Duodenal mucosa (tissue), 2 donors: ENCODE data around the gene PAK3.
A peak's percentile ranks its signal among the peaks of the same experiment; 100 is the strongest.

Source experiments
- H3K27ac ChIP-seq: one replicate; pipeline ENCODE4 v1.7.0; 2013; ENCODE audit warnings: low read depth, low read length
- H3K27me3 ChIP-seq, 2 donors: one replicate each; pipeline ENCODE4 v1.7.0; 2013; ENCODE audit warnings: low read length in 2 of 2, control low read depth in 1 of 2; ENCODE audit not compliant: insufficient read depth in 2 of 2, control insufficient read depth in 1 of 2
- H3K36me3 ChIP-seq, 2 donors: one replicate each; pipeline ENCODE4 v1.7.0; 2013; ENCODE audit warnings: low read length in 2 of 2, control low read depth in 1 of 2; ENCODE audit not compliant: insufficient read depth in 2 of 2, control insufficient read depth in 1 of 2
- H3K4me1 ChIP-seq, 2 donors: one replicate each; pipeline ENCODE4 v1.7.0; 2013; ENCODE audit warnings: low read length in 2 of 2, control low read depth in 1 of 2; ENCODE audit not compliant: insufficient read depth in 2 of 2, control insufficient read depth in 1 of 2
- H3K4me3 ChIP-seq, 2 donors: one replicate each; pipeline ENCODE4 v1.7.0; 2013; ENCODE audit warnings: low read length in 2 of 2, low read depth in 1 of 2
- H3K9ac ChIP-seq, 2 donors: one replicate each; pipeline ENCODE4 v1.7.0; 2013; ENCODE audit warnings: low read length in 2 of 2, low read depth in 1 of 2
- H3K9me3 ChIP-seq, 2 donors: one replicate each; pipeline ENCODE4 v1.7.0; 2013; ENCODE audit warnings: low read length in 2 of 2, control low read depth in 1 of 2; ENCODE audit not compliant: control insufficient read depth in 1 of 2

The PAK3 gene

DNA sequence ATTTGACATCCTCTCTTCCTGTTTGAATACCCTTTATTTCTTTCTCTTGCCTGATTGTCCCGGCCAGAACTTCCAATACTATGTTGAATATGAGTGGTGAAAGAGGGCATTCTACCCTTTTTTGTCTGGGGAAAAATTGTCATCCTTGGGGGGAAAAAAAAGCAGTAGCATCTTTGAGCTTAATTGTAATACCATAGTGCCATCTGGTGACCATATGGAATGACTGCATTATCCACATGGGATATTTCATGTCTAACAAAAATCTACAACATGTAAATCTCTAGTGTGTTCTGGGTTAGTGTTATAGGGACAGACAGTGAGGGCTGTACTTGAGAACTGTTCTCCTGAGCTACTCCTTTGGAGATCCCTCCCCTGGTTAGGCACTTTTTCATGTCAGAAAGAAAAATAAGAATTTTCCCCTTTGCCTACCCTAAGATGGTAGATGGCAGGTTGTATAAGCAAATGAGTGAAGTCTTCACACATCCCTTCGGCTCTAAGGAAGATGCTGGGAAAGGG lies 148.3 kb downstream of the PAK3 start:
- H3K9ac ChIP-seq: no peak overlapping the region
- no peaks in the 10 kb centered on the region for H3K36me3 ChIP-seq
- H3K4me1 ChIP-seq: no peaks in the 10 kb centered on the region
- no peaks in the 10 kb centered on the region for H3K27me3 ChIP-seq
- H3K4me3 ChIP-seq: no peak overlapping the region
- H3K9me3 ChIP-seq: no peaks in the 10 kb centered on the region
- no peak overlapping the region for H3K27ac ChIP-seq

GRCh38 chrX:111254896-111255693 lies 159.1 kb downstream of the PAK3 start:
- Histone ChIP-seq H3K4me1 (no peaks in the 10 kb centered on the region), H3K9ac (no peak overlapping the region), H3K4me3 (no peak overlapping the region), H3K9me3 (no peaks in the 10 kb centered on the region), H3K27me3 (no peaks in the 10 kb centered on the region), H3K36me3 (no peaks in the 10 kb centered on the region), H3K27ac (no peak overlapping the region)

- Histone ChIP-seq H3K4me1 (no peaks in the 10 kb centered on the region), H3K36me3 (no peaks in the 10 kb centered on the region), H3K9me3 (no peaks in the 10 kb centered on the region), H3K9ac (no peak overlapping the region), H3K27me3 (no peaks in the 10 kb centered on the region), H3K27ac (no peak overlapping the region), H3K4me3 (no peak overlapping the region)
These were observed 161.7 kb downstream of the PAK3 start for GRCh38 chrX:111257733-111258132.

DNA sequence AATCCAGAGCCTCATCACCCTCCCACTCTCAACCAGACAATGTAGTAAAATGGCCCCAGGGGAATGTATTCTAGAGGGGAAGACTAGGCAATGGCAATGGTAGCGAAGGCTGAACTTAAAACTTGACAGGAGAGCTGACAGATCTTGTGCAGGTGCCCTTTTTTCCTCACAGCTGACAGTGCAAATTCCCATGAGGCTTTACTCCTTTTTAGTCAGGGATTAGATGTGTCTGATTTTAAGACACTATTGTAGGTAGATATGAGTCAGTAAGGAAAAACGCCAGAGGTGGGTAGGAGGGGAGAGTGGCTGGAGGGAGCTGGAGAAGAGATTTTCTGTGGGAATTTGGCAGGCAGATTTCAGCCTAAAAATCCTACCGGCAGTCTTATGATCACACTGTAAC lies 163.6 kb downstream of the PAK3 start:
- Histone ChIP-seq H3K27me3 (no peaks in the 10 kb centered on the region), H3K36me3 (no peaks in the 10 kb centered on the region), H3K4me1 (no peaks in the 10 kb centered on the region), H3K4me3 (no peak overlapping the region), H3K9ac (no peak overlapping the region), H3K9me3 (no peaks in the 10 kb centered on the region), H3K27ac (no peak overlapping the region)

GRCh38 chrX:111260451-111260850 lies 164.5 kb downstream of the PAK3 start:
- Histone ChIP-seq H3K27ac (no peak overlapping the region), H3K27me3 (no peaks in the 10 kb centered on the region), H3K36me3 (no peaks in the 10 kb centered on the region), H3K9me3 (no peaks in the 10 kb centered on the region), H3K9ac (no peak overlapping the region), H3K4me1 (no peaks in the 10 kb centered on the region), H3K4me3 (no peak overlapping the region)

DNA sequence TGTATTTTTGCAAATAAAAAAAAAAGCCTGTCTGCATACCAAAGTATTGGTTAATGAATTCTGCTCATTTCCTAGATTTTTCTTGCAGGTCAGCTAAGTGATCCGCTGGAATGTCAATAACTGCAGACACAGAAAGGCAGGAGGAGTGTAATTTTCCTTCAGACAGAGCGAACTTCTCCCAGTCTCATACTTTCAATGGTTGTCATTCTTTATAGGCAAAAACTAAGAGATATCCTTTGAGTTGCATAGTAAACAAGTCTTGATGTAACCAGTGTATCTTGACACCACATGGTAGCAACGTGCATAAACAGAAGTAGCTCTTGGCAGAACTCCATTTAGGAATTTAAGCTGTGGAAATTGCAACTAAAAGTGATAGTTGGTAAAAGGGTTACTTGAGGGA lies 166.1 kb downstream of the PAK3 start:
- Histone ChIP-seq H3K9me3 (no peaks in the 10 kb centered on the region), H3K27me3 (no peaks in the 10 kb centered on the region), H3K4me1 (no peaks in the 10 kb centered on the region), H3K36me3 (no peaks in the 10 kb centered on the region), H3K9ac (no peak overlapping the region), H3K4me3 (no peak overlapping the region), H3K27ac (no peak overlapping the region)

GRCh38 chrX:111264385-111264784 lies 168.4 kb downstream of the PAK3 start:
- H3K9me3 ChIP-seq: no peaks in the 10 kb centered on the region
- H3K9ac ChIP-seq: no peak overlapping the region
- no peak overlapping the region for H3K4me3 ChIP-seq
- no peaks in the 10 kb centered on the region for H3K27me3 ChIP-seq
- no peaks in the 10 kb centered on the region for H3K36me3 ChIP-seq
- H3K27ac ChIP-seq: no peak overlapping the region
- H3K4me1 ChIP-seq: no peaks in the 10 kb centered on the region

GRCh38 chrX:111265486-111265885 lies 169.5 kb downstream of the PAK3 start:
- Histone ChIP-seq H3K4me1 (no peaks in the 10 kb centered on the region), H3K27ac (no peak overlapping the region), H3K36me3 (no peaks in the 10 kb centered on the region), H3K9ac (no peak overlapping the region), H3K9me3 (no peaks in the 10 kb centered on the region), H3K27me3 (no peaks in the 10 kb centered on the region), H3K4me3 (no peak overlapping the region)

GRCh38 chrX:111268506-111268905 lies 172.5 kb downstream of the PAK3 start:
- Histone ChIP-seq H3K36me3 (no peaks in the 10 kb centered on the region), H3K27ac (no peak overlapping the region), H3K4me3 (no peak overlapping the region), H3K4me1 (no peaks in the 10 kb centered on the region), H3K27me3 (no peaks in the 10 kb centered on the region), H3K9ac (no peak overlapping the region), H3K9me3 (no peaks in the 10 kb centered on the region)

DNA sequence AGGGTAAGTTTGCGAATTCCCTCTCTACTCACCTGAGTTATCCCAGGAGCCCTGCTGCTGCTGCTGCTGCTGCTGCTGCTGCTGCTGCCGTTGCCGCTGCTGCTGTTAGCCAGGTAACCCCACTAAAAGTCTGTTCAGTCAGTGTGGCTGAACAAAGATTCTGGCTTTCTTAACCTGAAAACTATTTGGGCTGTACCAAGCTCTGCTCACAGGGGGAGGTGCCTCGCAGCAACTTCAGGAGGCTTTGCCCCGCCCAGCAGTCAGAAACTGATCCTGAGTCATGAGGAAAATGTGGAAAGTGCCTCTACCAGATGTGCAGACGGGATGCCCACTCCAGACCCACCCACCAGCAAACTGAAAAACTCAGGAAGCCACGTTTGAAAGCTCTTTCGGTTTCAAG lies 174.3 kb downstream of the PAK3 start, which contains the start of gene CAPN6:
Gene CAPN6 (minus strand): TSS at position 145 of the 400 bp plus-strand sequence. CDS start 6,547 bp downstream, outside the sequence.
- H3K36me3 ChIP-seq: no peaks in the 10 kb centered on the region
- H3K4me1 ChIP-seq: no peaks in the 10 kb centered on the region
- no peak within 1 kb of the TSS for H3K27ac ChIP-seq
- no peaks in the 10 kb centered on the region for H3K27me3 ChIP-seq
- H3K4me3 ChIP-seq: peak within 1 kb of the TSS in 1 of 2 donors; percentile 3
- H3K9ac ChIP-seq: no peak within 1 kb of the TSS
- no peaks in the 10 kb centered on the region for H3K9me3 ChIP-seq
